Measurements from ENCODE around the gene PICK1.

GRCh38 chr22:38071421-38072321, 14.5 kb downstream of the PICK1 start:
- TF ChIP-seq CTCF (IDR thresholded peaks at IDR 0.05), result no peak
- TF ChIP-seq EP300 (IDR thresholded peaks at IDR 0.05), result no peak
- TF ChIP-seq POLR2AphosphoS5 (IDR thresholded peaks at IDR 0.05), result no peak
- TF ChIP-seq POLR2A (IDR thresholded peaks at IDR 0.05), result no peak
